PC-3 (cell line): ENCODE data around the gene POLDIP3. TPM values are rescaled to one million over a fixed set of nuclear protein-coding genes. Genes with fewer than 3 reads are reported as not detected.

Source experiments
- ATAC-seq: fragments of 200-7000 bp; cut with Tn5 transposase; 2 replicates; pipeline ENCODE4 v1.9.1; 2020; ENCODE audit warnings: mild to moderate bottlenecking, moderate library complexity
- BruUV-seq: library from RNA; stranded (reverse); fragments of 400-500 nt; replicated peaks from 2 replicates; lab custom pipeline; 2021; lab: Mats Ljungman, UMichigan
- CTCF ChIA-PET: fragments of 300-600 bp; sonication (Branson Sonifier 250); formaldehyde crosslinking; loops from one replicate; lab custom pipeline; 2022; ENCODE audit warnings: antibody characterized with exemption; lab: Charles Lee
- POLR2A ChIA-PET: fragments of 300-600 bp; sonication (Branson Sonifier 250); formaldehyde crosslinking; loops from one replicate; lab custom pipeline; 2022; ENCODE audit warnings: antibody characterized with exemption; ENCODE audit not compliant: unreplicated experiment; lab: Charles Lee
- DNase-seq: peaks from one replicate; pipeline ENCODE4 v3.0.0-alpha.2; 2015
- H2AFZ ChIP-seq: fragments of 300-600 bp; sonication (generic); 2 replicates; pipeline ENCODE4 v1.6.0; 2016; ENCODE audit warnings: antibody characterized with exemption, low read length
- H3F3A ChIP-seq: fragments of 300-600 bp; sonication (generic); one replicate; pipeline ENCODE4 v1.6.0; 2017; ENCODE audit warnings: antibody characterized with exemption, low read length, control low read depth, mild to moderate bottlenecking; ENCODE audit not compliant: unreplicated experiment
- H3K27ac ChIP-seq: fragments of 300-600 bp; sonication (generic); 2 replicates; pipeline ENCODE4 v1.5.1; 2016; ENCODE audit warnings: mild to moderate bottlenecking, low read length
- H3K27me3 ChIP-seq: fragments of 300-600 bp; sonication (generic); 2 replicates; pipeline ENCODE4 v1.6.1; 2016; ENCODE audit warnings: low read length, mixed read lengths
- H3K36me3 ChIP-seq: fragments of 300-600 bp; sonication (generic); 2 replicates; pipeline ENCODE4 v1.6.1; 2016; ENCODE audit warnings: low read depth, mixed run types, low read length, mixed read lengths
- H3K4me1 ChIP-seq: fragments of 300-600 bp; sonication (generic); 2 replicates; pipeline ENCODE4 v1.5.1; 2016; ENCODE audit warnings: low read length; ENCODE audit not compliant: insufficient read depth
- H3K4me2 ChIP-seq: fragments of 300-600 bp; sonication (generic); 2 replicates; pipeline ENCODE4 v1.6.0; 2016; ENCODE audit warnings: low read length
- H3K4me3 ChIP-seq: fragments of 300-600 bp; sonication (generic); 2 replicates; pipeline ENCODE4 v1.5.1; 2016; ENCODE audit warnings: mild to moderate bottlenecking, low read length, mixed read lengths
- H3K79me2 ChIP-seq: fragments of 300-600 bp; sonication (generic); 2 replicates; pipeline ENCODE4 v1.6.1; 2017; ENCODE audit warnings: low read length, mixed read lengths
- H3K9ac ChIP-seq: fragments of 300-600 bp; sonication (generic); 2 replicates; pipeline ENCODE4 v1.6.0; 2016; ENCODE audit warnings: mild to moderate bottlenecking, low read length
- H3K9me2 ChIP-seq: fragments of 300-600 bp; sonication (generic); replicated peaks from 2 replicates; pipeline ENCODE4 v1.6.1; 2016; ENCODE audit warnings: mixed run types, low read length, mixed read lengths
- H3K9me3 ChIP-seq: fragments of 300-600 bp; sonication (generic); 2 replicates; pipeline ENCODE4 v1.6.1; 2016; ENCODE audit warnings: low read length, mixed read lengths
- H4K20me1 ChIP-seq: fragments of 300-600 bp; sonication (generic); 2 replicates; pipeline ENCODE4 v1.6.1; 2016; ENCODE audit warnings: low read length, mixed read lengths
- CTCF ChIP-seq: fragments of 300-600 bp; sonication (generic); conservative IDR thresholded peaks from 2 replicates; pipeline ENCODE4 v1.5.1; 2017; ENCODE audit warnings: antibody characterized with exemption, low read depth, mild to moderate bottlenecking, low read length
- EZH2 ChIP-seq: fragments of 300-600 bp; sonication (generic); IDR thresholded peaks from one replicate; pipeline ENCODE4 v1.6.1; 2017; ENCODE audit warnings: antibody characterized with exemption, mild to moderate bottlenecking, low read length; ENCODE audit not compliant: unreplicated experiment
- EZH2phosphoT487 ChIP-seq: fragments of 300-600 bp; sonication (generic); IDR thresholded peaks from 2 replicates; pipeline ENCODE4 v1.6.1; 2018; ENCODE audit warnings: mild to moderate bottlenecking, antibody characterized with exemption, low read length, borderline replicate concordance
- intact Hi-C: fragments of 100-400 bp; cut with micrococcal nuclease; formaldehyde crosslinking; loops from 2 replicates; pipeline ENCODE4 v1.9.0; 2023
- total RNA-seq: library from RNA; depleted of rRNA; stranded (reverse); fragments of >200 nt; gene quantifications from 2 replicates; pipeline ENCODE4 v1.2.3, GENCODE V29; 2014

The POLDIP3 gene
- total RNA-seq, 1 experiment from 2014 or later: 32.4 TPM

- no peaks in the 10 kb centered on the region for H3K9me2 ChIP-seq
- no peak overlapping the region for H3K4me3 ChIP-seq
- H3K9ac ChIP-seq: no peak overlapping the region
- BruUV-seq: TSS peak; percentile 44
- no peaks in the 10 kb centered on the region for H3K27me3 ChIP-seq
- peak; percentile 76 for DNase-seq
- H2AFZ ChIP-seq: no peak overlapping the region
- no peaks in the 10 kb centered on the region for H3F3A ChIP-seq
- H4K20me1 ChIP-seq: no peaks in the 10 kb centered on the region
- no peaks in the 10 kb centered on the region for H3K36me3 ChIP-seq
- ATAC-seq: peak; percentile 99
- POLR2A ChIA-PET: interaction anchor here (0.6 to 0.7 kb wide), 2 partner anchors 14 to 185 kb away, joined by 3 to 12 read pairs; no protein-coding TSS in a partner anchor
- no peaks in the 10 kb centered on the region for H3K79me2 ChIP-seq
- peak overlapping the region; percentile 62 for H3K27ac ChIP-seq
- intact Hi-C loops: no loop called here
- CTCF ChIA-PET: interaction anchor here (0.6 kb wide), 1 partner anchor 11 kb away, joined by 5 read pairs; no protein-coding TSS in a partner anchor
- no peaks in the 10 kb centered on the region for H3K9me3 ChIP-seq
- H3K4me1 ChIP-seq: peaks cover 11% of the 10 kb centered on the region
- peak overlapping the region; percentile 34; the same call in 1 of the 2 replicates for H3K4me2 ChIP-seq
- TF ChIP-seq EZH2 (no peak), CTCF (no peak), EZH2phosphoT487 (no peak)
Observed at GRCh38 chr22:42635531-42635930, 20.8 kb upstream of the POLDIP3 start.

- H3K4me1 ChIP-seq: peaks cover 11% of the 10 kb centered on the region
- H3F3A ChIP-seq: no peaks in the 10 kb centered on the region
- H3K9ac ChIP-seq: no peak overlapping the region
- ChIA-PET POLR2A (no interaction called here), CTCF (no interaction called here)
- no peaks in the 10 kb centered on the region for H3K9me2 ChIP-seq
- no peaks in the 10 kb centered on the region for H3K36me3 ChIP-seq
- H3K9me3 ChIP-seq: no peaks in the 10 kb centered on the region
- H3K4me3 ChIP-seq: no peak overlapping the region
- DNase-seq (no peak), ATAC-seq (no peak)
- BruUV-seq: no TSS peak
- intact Hi-C loops: no loop called here
- TF ChIP-seq EZH2phosphoT487: no peak
- TF ChIP-seq CTCF: no peak
- no peak for TF ChIP-seq EZH2
- H3K4me2 ChIP-seq: no peak overlapping the region
- no peak overlapping the region for H3K27ac ChIP-seq
- no peaks in the 10 kb centered on the region for H4K20me1 ChIP-seq
- no peaks in the 10 kb centered on the region for H3K27me3 ChIP-seq
- H2AFZ ChIP-seq: no peak overlapping the region
- H3K79me2 ChIP-seq: no peaks in the 10 kb centered on the region
Observed at GRCh38 chr22:42633013-42633412, 18.3 kb upstream of the POLDIP3 start.

DNA sequence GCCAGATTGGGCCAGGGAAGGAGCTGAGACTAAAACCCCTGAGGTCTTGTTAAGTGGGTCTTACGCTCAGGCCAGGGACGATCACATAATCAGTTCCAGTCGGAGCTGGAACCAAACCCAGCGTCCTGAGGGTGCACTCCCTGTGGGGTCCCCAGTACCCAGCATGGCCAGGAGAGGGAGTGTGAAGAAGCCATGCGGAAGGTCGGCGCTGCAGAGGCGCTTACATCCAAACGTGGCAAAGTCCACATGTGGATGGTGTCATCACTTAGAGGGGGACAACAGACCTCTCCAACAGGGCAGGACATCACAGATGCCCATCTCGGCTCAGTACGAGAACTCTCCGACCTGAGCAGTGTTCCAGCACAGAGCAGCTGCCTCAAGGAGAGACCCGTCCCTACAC lies 17.4 kb upstream of the POLDIP3 start:
- intact Hi-C loops: no loop called here
- Histone ChIP-seq H3K27me3 (no peaks in the 10 kb centered on the region), H3K9me3 (no peaks in the 10 kb centered on the region), H3K79me2 (no peaks in the 10 kb centered on the region), H3K4me3 (no peak overlapping the region), H3K4me1 (peaks cover 11% of the 10 kb centered on the region), H3K4me2 (no peak overlapping the region), H3K9ac (no peak overlapping the region), H3F3A (no peaks in the 10 kb centered on the region), H3K36me3 (no peaks in the 10 kb centered on the region), H3K27ac (no peak overlapping the region), H4K20me1 (no peaks in the 10 kb centered on the region), H3K9me2 (no peaks in the 10 kb centered on the region), H2AFZ (no peak overlapping the region)
- BruUV-seq: no TSS peak
- no peak for DNase-seq
- no peak for ATAC-seq
- ChIA-PET CTCF (no interaction called here), POLR2A (no interaction called here)
- TF ChIP-seq CTCF (peak; percentile 29; the same call in 1 of the 2 replicates), EZH2 (no peak)
